Testis (tissue), 2 donors: ENCODE results near the gene CCDC13.

Source experiments
- POLR2A ChIP-seq: fragments of 450-650 bp; IDR thresholded peaks from one replicate; pipeline ENCODE4 v1.6.1; 2017; ENCODE audit warnings: antibody characterized with exemption, mild to moderate bottlenecking, moderate library complexity
- TF ChIP-seq, protein P1 (sequence below), 3 experiments: fragments of 450-650 bp in 2 of 3; fragments of 200-600 bp in 1 of 3; sonication (generic) in 1 of 3; IDR thresholded peaks; one replicate each; pipeline ENCODE4 v1.5.1; 2016 to 2019; ENCODE audit warnings: antibody characterized with exemption in 3 of 3, mild to moderate bottlenecking in 2 of 3, moderate library complexity in 1 of 3

DNA sequence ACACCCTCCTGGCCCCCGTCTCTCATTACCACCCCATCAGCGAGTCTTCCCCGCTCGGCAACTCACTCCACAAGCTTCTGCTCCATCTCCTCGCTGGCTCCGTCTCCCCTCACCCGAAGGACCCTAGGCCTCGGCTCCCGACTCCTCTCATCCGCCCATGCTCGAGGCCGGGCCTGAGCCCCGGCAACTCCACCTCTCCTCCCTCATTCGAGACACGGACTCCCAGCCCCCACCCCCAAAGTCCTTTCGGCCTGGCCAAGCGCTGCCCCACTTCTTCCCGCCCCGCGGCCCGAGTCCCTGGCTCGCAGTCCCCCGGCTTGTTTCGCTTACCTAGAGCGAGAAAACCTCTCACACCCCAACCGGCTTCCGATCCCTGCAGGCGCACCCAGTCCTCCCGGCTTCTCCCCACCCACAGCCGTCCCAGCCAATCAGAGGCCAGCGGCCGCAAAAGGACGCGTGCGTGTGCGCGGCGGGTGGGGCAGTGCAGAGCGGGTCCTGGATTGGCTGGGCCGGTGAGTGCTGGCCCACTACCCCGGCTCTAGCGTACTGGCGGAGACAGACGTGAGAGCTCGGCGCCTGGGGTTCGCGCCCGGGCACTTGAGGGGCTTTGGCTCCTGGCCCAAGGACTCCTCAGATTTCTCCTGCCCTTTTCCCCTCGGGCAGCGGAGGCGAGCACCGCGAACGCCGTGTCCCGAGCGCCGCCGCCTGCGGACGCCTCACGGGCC, 31.2 kb upstream of the CCDC13 start, which contains the start of gene HIGD1A:
- TF ChIP-seq, protein P1, sequence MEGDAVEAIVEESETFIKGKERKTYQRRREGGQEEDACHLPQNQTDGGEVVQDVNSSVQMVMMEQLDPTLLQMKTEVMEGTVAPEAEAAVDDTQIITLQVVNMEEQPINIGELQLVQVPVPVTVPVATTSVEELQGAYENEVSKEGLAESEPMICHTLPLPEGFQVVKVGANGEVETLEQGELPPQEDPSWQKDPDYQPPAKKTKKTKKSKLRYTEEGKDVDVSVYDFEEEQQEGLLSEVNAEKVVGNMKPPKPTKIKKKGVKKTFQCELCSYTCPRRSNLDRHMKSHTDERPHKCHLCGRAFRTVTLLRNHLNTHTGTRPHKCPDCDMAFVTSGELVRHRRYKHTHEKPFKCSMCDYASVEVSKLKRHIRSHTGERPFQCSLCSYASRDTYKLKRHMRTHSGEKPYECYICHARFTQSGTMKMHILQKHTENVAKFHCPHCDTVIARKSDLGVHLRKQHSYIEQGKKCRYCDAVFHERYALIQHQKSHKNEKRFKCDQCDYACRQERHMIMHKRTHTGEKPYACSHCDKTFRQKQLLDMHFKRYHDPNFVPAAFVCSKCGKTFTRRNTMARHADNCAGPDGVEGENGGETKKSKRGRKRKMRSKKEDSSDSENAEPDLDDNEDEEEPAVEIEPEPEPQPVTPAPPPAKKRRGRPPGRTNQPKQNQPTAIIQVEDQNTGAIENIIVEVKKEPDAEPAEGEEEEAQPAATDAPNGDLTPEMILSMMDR (IDR thresholded peaks at IDR 0.05) = peak in 1 of 3 experiments; percentile 14
- peak; percentile 76 for TF ChIP-seq POLR2A
